ENCODE data around the gene DNAJA3.

Gene DNAJA3

DNA sequence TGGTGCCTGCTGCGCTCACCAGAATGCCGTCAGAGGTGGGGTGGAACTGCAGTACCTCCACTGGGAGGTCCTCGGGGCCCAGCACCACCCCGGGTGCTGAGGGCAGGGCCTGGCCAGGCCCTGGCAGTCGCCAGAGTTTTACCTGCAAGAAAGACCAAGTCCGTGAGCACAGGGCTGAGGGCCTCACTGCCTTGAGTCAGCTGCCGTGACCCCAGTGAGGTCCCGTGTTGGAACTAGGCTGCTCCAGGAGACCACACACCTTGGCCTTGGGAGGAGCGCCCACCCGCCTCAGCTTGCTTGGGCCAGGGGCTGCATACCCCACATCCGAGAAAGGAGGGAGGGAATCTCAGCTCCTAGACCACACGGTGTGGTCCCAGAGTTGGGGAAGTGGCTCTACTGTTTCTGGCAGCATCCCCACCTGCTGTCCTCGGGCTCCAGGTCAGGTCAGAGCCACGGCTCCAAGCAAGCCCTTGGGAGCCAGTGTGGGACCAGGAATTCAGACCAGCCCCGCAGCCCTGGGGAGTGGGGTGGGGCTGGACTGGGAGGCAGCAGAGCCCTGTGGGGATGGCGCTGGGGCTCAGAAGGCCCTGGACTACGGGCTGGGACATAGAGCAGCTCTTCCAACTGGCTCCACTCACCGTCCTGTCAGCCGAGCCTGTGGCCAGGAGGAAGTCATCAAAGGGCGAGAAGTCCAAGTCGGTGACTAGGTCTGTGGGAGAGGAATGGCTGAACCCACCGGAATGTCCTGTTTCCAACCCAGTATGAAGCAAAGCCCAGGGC, 17.9 kb upstream of the DNAJA3 start:
- DNase-seq = no peak

DNA sequence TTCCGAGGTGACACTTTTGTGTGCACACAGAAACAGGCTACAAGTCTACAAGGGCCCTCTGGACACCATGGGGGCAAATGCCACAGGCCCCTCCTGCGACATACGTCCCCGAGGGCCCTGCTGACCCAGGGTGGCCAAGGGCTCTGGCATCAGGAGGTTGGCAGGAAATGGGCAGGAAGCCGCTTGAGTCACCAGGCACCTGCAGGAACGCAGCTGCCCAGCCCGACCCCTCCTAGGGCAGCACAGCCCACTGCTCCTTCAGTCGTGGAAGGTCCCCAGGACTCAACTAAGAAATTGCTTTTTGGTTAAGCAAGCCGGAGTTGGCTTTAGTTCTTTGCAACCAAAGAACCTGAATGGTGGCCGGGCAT, 17.4 kb upstream of the DNAJA3 start:
- DNase-seq = no peak

DNA sequence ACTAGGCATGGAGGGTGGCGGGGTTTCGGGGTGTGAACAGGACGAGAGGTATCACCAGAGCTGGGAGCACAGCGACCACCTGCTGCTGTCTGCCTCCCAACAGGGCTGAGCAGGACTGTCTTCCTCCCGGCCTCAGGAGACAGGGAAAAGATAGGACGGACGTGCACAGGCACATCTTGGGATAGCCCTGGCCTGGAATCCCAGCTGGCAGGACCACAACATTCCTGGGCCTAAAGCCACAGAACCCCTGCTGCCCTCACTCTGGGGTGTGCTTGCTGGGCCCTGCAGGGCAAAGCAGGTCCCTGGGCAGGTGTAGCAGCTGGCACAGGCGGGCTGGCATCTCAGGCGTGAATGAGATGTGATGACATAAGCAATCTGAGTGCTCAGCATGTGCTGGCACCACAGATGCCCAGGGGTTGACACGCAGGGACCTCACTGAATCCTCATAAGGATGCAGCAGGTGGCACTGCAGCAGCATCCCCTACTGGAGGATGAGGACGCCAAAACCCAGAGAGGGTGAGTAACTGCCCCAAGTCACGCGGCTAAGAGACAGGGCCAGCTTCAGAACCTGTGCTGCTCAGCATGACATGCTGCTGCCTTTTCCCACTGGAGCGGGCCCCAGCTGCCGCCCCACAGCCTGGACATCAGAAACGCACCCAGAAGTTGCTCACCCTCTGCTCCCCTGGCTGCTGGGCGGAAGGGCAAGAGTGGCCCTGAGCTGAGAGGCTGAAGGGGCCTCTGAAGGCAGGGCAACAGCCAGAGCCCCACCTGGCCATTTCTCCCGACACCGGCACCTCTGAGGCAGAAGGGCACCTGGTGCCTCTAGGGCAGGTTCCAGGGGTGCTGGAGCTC, 16.4 kb upstream of the DNAJA3 start:
- no peak for DNase-seq

DNA sequence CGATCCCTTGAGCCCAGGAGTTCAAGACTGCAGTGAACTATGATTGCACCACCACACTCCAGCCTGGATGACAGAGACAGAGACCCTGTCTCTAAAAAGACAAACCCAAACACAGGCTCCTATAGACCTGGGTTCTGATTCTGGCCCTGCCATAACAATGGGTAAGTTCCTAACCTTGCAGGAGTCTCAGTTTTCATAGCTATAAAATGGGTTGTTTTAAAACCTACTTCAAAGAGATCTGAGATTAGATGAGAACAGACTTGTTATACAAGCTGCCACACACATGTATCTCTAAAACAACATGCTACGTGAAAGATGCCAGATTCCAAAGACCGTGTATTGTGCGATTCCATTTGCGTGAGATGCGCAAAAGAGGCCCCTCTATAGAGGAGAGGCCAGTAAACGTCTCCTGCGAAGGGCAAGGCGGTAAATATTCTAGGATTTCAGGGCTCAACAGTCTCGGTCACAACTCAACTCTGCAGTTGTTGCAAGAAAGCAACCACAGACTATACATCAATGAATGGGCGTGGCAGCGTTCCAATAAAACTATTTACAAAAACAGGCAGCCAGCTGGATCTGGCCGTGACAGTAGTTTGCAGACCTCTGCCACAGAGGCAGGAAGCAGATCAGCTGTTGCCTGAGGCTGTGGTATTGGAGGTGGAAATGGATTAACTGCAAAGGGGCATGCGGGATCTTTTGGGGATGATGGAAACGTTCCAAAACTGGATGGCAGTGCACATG, 15.2 kb upstream of the DNAJA3 start:
- DNase-seq = no peak

DNA sequence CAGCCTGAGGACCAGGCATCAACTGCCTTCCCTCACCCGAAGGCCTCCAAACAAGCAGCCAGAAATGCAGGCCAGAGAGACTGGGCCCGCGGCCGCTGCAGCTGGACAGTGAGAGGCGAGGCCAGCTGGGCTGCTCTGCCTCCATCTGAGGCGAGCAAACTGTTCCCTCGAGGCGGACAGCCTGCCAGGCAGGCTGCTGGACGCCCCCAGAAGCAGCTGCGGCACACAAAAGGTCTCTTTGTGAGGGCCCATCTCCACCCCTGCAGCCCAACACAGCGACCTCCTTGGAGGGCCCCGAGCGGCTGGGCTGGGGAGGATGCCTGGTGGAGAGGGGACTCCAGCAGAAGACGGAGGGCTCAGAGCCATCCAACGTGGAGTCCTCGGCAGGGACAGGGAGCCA, 14.0 kb upstream of the DNAJA3 start:
- no peak for DNase-seq

DNA sequence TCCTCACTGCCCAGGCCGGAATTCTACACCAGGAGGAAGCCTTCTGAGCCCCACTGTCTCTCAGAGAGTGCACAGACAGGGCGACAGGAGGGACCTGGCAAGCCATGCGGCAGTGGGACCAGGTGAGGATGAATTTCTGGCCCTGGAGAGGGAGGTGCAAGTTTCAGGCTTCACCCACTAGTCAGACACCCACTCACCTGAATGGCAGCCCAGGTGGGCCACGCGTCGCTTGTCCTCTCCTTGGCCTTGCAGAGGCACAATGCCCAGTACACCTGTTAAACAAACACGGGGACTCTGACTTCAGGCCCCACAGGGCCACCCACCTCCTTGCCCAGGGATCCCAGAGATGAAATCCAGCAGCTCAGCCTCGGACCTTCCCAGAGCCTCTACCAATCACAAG, 13.5 kb upstream of the DNAJA3 start:
- DNase-seq = no peak

DNA sequence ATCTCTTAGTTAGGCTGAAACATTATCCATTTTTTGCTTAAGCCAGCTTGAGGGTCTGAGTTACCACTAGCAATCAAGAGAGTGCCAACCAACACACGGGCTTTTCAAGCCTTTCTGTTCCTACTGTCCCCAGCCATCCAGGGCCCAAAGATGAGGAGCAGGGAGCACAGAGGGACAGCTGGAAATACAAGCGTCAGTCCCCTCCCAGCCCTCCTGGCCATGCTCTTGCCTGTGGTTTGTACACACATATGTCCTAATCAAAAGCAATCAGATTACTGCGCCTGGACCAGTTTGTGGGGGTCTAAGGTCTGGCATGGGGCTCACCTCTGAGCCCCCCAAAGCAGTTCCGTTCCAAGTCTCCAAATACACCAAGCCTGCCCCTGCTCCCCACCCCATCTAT, 12.8 kb upstream of the DNAJA3 start:
- DNase-seq = no peak

DNA sequence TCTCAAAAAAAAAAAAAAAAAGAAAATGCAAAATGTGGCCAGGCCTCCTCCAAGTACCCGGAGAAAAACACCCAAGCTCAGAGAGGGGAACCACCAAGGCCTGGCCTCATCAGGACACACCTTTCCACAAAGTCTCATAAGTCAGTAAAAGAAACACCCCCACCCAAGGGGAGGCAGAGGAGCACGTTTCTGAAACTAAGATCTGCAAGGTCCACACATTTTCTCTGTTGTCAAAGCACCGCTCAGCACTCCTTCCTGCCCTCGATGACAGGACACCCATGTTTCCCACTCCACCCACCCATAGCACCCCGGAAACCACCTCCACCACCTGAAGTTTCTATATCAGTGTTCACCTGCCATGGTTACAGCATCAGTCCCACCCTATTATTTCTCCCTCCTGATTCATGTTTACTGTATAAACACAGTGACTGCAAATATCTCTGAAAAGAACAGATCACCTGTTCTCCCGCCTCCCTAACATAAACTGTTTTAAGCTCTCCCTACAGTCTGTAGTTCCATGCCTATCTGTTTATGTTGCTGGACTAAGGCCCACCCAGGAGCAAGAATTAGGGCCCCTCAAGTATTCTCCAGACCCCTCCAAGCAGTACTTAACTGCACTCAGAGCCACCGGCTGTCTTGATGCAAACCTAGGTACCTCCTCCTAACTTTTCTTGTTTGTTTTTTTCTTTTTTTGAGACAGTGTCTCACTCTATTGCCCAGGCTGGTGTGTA, 11.3 kb upstream of the DNAJA3 start:
- DNase-seq = peak; percentile 78

DNA sequence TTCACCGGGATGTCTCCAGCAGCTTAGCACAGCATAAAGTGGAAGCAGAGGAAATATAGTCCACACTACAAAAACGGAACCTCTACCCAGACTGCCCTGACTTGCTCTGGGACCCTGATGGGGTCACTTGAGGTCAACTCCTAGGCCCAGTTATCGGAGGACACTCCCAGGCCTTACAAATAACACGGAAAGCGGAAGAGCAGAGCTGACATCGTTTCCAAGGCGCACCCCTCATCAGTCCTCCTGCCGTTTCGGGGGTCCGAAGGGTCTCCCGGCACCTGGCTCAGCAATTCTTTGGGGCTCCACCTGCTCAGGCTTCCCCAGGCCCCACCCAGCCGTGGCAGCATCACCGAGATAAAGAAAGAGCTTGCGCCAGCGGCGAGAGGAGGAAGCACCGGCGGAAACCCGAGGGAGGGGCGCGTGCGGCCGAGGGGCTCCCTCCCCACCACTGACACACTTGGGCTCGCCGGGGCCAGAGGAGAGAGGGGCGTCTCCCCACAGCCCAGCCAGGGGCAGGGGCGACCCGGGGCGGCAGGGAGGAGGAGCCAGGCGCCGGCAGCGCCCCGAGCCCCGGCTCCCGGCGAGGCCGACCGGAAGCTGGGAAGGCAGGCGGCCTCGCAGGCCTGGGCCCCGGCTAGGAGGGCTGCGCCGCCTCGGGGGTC, 10.0 kb upstream of the DNAJA3 start:
- DNase-seq = peak; percentile 72

DNA sequence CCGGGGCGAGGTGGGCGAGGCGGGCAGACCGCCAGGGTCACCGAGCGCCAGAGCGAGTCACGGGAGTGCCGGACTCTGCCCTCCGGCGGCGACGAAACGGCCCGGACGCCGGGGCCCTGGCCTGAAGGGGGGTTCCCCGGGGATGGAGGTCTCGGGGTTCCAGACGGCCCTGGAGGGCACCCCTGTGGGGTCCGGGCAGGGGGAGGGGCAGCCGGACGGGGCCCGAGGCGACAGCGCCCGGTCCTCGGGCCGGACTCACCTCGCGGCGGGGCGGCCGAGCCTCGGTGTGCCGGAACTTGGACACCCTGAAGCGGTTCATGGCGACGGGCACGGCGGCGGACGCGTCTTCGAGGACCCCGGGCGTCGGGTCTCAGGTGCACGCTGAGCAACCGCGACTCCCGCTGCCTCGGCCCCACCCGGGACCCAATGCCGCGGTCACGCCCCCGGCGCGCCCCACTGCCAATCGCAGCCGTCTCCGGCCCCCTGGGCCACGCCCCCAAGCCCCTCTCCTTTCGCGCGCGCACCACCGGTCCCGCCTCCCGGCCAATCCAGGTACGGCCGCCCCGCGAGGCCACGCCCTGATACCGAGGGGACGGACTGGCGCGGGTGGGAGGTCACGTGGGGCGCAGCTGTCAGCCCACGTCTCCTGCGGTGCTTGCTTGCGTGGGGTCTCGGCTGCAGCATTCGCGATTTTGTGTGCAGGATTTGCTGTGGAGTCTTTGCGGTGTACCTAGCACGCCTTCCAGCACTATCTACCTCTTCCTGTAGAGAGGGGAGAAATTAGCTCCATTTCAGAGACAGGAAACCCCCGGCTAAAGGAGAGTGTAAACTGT, 9.3 kb upstream of the DNAJA3 start, which contains the start of gene CORO7:
CORO7 (minus strand) TSS at position 397 of the 833 bp plus-strand sequence; CDS start at position 319, 78 bp downstream.
- DNase-seq = peak; percentile 100

DNA sequence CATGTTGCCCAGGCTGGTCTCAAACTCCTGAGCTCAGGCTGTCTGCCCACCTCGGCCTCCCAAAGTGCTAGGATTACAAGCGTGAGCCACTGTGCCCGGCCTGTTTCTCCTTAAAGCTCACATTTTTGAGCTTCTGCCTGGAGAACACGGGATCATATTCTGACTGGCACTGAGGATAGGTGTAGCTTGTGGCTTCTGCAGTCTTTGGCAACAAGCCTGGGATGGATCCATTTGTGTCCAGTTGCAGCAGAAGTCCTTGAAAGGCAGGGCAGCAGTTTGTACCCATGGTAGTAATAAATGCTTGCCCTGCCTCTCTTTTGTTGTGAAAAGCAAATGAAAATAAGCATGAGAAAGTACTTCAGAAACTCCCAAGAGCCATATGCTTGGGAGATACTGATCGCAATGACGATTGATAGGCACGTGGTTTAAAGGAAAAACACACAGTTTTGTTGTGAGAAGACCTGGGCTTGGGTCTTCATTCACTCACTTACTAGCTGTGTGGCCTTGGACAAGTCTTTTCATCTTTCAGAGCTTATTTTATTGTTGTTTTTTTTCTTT, 6.2 kb upstream of the DNAJA3 start:
- DNase-seq = no peak

DNA sequence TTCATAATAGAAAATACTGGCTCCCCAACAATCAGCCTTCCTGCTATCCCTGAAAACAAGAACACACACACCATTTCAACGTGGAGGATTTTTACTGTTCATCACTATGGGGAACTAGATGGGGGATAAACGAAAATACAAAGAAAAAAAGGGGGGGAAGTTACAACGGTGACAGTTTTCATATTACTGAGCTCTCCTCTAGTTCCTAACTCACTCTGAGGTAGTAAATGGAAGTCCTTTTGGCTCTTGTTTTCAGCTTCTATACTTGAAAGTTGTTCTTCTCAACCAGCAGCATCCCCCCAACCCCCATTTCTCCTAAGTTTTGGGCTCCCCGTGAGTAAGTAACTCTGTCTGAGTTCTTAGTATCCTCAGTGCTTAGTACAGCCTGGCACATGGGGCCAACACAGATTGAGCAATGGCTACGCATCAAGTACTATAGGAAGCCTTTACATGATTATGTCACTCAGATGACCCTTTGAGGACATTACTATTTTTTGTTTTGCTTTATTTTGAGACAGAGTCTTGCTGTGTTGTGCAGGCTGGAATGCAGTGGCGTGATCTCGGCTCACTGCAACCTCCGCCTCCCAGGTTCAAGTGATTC, 5.1 kb upstream of the DNAJA3 start:
- no peak for DNase-seq

DNA sequence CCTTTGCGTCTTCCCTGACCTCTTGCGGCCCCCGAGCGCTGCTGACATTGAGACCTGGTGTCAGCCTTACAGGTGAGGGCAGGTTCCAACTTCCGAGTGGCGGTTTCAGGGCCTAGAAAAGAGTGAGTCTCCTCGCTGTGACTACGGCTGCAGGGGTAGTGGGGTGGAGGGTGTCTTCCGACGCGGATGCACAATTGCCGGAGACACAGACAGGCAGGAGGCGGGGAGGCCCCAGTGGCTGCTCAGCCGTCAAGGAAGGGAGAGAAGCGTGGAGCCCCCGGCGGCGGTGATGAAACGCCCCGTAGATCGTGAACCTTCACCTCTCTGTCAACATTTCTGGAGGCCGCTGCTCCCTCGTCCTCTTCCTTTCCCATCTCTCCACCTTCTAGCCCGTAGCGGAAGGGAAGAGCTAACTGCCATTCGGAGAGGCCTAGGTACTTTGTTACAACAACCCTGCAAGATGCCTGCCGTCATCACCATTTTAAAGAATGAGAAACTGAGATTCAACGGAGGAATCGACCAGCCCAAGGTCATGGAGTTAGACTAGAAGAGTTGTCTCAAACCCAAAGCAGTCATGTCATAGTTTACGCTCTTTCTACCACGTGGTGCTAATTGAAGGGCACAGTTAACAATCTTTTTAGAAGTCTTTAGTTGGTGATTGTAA, 485 bp downstream of the DNAJA3 start:
- no peak for DNase-seq

DNA sequence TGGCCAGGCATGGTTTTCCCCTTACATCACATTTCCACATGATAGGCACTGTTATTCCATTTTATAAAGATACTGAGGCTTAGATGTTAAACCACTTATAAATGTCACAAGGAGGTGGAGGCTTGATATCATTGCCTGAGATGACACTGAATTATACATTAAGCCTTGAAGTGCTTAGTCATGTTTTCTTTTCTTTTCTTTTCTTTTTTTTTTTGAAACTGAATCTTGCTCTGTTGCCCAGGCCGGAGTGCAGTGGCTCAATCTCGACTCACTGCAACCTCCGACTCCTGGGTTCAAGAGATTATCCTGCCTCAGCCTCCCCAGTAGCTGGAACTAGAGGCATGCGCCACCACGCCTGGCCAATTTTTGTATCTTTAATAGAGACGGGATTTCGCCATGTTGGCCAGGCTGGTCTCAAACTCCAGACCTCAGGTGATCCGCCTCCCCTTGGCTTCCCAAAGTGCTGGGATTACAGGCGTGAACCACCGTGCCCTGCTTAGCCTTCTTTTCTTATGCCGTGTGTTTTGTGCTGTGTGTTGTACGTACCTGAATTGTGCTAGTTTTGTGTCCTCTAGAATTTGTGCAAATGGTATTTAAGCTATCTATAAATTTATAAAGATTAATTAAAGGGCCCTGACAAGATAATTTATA, 1.2 kb downstream of the DNAJA3 start:
- DNase-seq = no peak

DNA sequence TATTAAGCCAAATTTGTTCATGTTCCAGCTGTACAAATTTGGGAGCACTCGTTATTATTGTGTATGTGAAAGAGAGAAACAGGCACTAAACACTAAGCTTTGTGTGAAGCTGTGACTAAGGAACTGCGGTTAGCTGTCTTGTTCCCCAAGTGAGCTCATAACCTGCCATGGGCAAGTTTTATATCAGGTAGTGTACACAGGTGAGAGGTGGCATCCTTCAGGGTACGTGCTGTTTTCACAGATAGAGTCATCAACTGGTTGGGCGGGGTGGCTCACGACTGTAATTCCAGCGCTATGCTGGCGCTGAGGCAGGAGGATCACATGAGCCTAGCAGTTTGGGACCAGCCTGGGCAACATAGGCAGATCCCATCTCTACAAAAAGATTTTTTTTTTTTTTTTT, 2.8 kb downstream of the DNAJA3 start:
- DNase-seq = no peak

DNA sequence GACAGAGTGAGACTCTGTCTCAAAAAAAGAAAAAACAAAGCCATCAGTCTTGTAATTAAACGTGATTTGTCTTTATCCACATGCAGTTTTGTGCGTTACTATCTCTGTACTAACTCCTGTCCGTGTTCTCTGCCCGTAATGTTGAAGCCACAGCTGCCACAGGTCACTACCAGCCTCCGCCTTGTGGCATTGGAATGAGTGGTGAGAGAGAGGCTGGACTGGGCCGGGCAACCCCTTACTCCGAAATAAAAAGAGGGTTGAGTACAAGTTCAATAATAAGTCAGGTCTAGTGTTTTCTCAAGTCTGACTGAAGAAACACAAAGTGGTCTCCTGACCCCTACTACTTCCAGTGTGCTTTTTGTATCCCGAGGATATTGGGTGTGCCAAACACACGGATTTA, 5.4 kb downstream of the DNAJA3 start:
- no peak for DNase-seq

DNA sequence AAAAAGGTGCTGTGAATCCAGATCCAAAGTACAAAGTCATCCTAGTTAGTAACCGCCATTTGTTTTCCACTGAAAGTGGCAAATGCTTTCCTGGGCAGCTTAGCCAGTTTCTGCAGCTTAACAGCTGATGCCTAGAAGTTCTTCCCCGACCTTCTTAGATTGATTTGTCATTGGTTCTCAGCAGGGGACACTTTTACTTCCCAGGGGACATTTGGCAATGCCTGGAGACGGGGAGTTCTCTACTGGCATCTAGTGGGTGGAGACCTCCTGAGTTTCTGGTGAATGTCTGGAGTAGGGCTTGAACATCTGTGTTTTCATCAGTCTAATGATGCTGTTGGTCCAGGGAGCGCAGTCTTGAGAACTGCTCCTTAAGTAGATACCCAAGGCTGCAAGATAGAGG, 7.6 kb downstream of the DNAJA3 start:
- no peak for DNase-seq

DNA sequence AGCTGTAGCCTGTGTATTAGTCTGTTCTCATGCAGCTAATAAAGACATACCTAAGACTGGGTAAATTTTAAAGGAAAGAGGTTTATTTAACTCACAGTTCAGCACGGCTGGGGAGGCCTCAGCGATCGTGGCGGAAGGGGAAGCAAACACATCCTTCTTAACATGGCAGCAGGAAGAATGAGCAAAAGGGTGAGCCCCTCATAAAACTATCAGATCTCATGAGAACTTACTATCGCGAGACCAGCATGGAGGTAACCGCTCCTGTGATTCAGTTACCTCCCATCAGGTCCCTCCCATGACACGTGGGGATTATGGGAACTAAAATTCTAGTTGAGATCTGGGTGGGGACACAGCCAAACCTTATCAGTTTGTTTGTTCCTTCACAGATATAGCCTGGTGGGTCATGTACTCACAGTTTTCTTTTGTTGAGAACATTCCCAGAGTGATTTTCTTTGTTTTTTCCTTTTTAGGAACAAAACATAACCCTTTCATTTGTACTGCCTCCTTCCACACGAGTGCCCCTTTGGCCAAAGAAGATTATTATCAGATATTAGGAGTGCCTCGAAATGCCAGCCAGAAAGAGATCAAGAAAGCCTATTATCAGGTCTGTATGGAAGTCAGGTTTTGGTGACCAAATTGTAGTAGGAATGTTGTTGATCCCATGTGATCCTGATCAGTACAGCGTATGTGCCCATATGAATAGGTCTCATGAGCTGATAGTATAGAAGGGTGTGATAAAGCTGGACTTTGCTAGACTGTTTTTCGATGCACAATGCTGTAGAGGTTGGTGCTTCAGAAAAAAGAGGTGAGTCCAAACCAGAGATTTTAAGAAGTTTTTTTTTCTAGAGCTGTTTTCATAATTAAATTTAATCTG, 8.5 kb downstream of the DNAJA3 start:
- DNase-seq = no peak

Measured in CD4-positive, alpha-beta T cell treated with Interleukin-6 for 4 hours (primary cell).